Suppressor macrophage treated with lipopolysaccharide for 1 hour (primary cell): Measurements from ENCODE around the gene TGM2.

Experiments
- DNase-seq, 3 donors: peaks; one replicate each; pipeline ENCODE4 v3.0.0-alpha.2; 2020 to 2022

The TGM2 gene

GRCh38 chr20:38091441-38092216 is 73.4 kb downstream of the TGM2 start:
- DNase-seq: peak in 1 of 3 donors; percentile 28

- DNase-seq: peak in 1 of 3 donors; percentile 17
These were observed 75.0 kb downstream of the TGM2 start for GRCh38 chr20:38090061-38090460.

GRCh38 chr20:38089500-38089899 is 75.6 kb downstream of the TGM2 start:
- no peak for DNase-seq

DNA sequence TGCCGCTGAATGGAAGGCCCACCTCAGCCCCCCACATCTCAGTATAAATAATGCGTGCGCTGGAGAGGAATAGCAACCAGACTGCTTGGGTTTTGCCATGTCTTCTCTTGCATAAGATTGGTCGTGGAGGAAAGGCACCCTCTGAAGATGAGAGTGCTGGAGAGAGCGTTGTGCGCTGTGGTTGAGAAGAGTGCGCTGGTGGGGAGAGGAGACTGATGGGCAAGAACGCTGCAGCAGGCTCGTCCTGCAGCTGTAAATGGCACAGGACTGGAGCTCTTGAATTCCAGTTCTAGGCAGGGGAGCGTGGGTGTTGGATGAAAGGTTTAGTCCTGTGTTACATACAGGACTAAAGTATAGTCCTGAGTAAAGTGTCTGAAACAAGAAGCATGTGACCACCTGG is 80.0 kb downstream of the TGM2 start:
- DNase-seq: no peak

GRCh38 chr20:38084425-38084951 is 80.6 kb downstream of the TGM2 start:
- no peak for DNase-seq

DNA sequence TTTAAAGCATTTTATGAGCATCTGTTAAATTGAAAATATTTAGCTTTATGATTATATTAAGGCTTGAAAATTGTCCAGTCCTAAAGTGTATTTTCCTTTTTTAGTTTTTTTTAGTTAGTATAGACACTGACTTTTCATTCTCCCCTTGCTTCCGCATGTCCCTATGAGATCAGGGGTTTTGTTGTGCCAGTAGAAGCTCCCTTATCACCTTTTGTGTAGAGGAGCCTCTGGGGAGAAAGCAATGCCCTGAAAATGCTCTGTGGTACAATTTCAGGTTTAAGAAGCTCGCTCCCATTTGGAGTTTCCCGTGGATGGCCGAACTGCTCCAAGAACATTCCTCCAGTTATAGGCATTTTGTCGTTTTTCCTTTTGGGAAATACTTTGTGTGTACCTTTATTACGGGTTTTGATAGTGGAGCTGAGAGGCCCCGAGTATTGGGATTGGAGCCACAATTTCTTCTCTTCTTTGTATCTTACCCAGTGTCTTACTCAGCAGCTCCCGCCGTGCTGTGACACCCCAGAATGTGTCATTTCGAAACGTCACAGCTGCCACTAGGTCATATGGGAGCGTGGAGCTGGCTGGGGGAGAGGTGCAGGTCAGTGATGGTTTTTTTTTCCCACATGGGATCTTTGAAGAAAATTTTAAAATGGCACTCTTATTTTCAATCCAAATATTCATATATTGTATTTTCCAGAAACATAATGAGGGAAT is 81.6 kb downstream of the TGM2 start:
- peak; percentile 43 to 56 (median 54) for DNase-seq

DNA sequence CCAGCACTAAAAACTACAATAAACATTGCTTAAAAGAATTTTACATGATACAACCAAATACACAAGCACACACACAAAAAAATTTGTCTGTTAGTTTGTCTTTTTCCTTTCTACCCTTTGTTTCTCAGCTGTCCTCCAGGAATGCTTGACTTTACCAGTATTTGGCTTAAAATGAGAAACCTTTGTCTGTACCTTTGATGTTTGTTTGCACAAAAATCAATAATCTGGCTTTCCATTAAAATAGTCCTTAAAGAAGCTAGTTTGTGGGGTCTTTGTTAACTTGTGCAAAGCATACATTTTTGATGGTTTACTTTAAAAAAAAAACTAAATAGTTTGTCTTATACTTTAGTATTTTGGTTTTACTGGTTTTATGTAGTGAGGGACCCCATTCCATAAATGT is 82.2 kb downstream of the TGM2 start:
- no peak for DNase-seq

GRCh38 chr20:38081575-38081974 is 83.5 kb downstream of the TGM2 start:
- DNase-seq: no peak

GRCh38 chr20:38079353-38079752 is 85.7 kb downstream of the TGM2 start:
- no peak for DNase-seq

GRCh38 chr20:38078084-38078483 is 87.0 kb downstream of the TGM2 start:
- DNase-seq: no peak
